ENCODE results near the gene AMBP. TPM values are rescaled to one million over a fixed set of nuclear protein-coding genes. Genes with fewer than 3 reads are reported as not detected.

AMBP gene
- total RNA-seq, 1 donor from 2014 or later, result 110 TPM

GRCh38 chr9:114096041-114096511 is 18.0 kb upstream of the AMBP start:
- no peaks in the 10 kb centered on the region for H3K9me3 Mint-ChIP-seq
- H3K36me3 Mint-ChIP-seq, result no peaks in the 10 kb centered on the region
- no peak overlapping the region for H3K27ac Mint-ChIP-seq
- H3K4me3 Mint-ChIP-seq, result peak overlapping the region; percentile 72
- H3K27me3 Mint-ChIP-seq, result peaks cover 39% of the 10 kb centered on the region
- H3K4me1 Mint-ChIP-seq (ENCODE audit: unreplicated experiment), result peaks cover 17% of the 10 kb centered on the region
- no peak for DNase-seq (ENCODE audit: extremely low spot score, unreplicated experiment)
- TF ChIP-seq CTCF (conservative IDR thresholded peaks at IDR 0.05), result peak; percentile 49

GRCh38 chr9:114094971-114095370 is 16.9 kb upstream of the AMBP start:
- peaks cover 13% of the 10 kb centered on the region for H3K4me1 Mint-ChIP-seq (ENCODE audit: unreplicated experiment)
- no peak for DNase-seq (ENCODE audit: extremely low spot score, unreplicated experiment)
- H3K4me3 Mint-ChIP-seq, result no peak overlapping the region
- TF ChIP-seq CTCF (conservative IDR thresholded peaks at IDR 0.05), result no peak
- no peak overlapping the region for H3K27ac Mint-ChIP-seq
- peaks cover 35% of the 10 kb centered on the region for H3K27me3 Mint-ChIP-seq
- no peaks in the 10 kb centered on the region for H3K36me3 Mint-ChIP-seq
- H3K9me3 Mint-ChIP-seq, result no peaks in the 10 kb centered on the region

- Mint-ChIP-seq H3K4me3 (no peak overlapping the region), H3K27me3 (peaks cover 26% of the 10 kb centered on the region), H3K36me3 (no peaks in the 10 kb centered on the region), H3K9me3 (no peaks in the 10 kb centered on the region), H3K4me1 (ENCODE audit: unreplicated experiment) (peaks cover 9% of the 10 kb centered on the region), H3K27ac (no peak overlapping the region)
- TF ChIP-seq CTCF (conservative IDR thresholded peaks at IDR 0.05), result no peak
- DNase-seq (ENCODE audit: extremely low spot score, unreplicated experiment), result no peak
These were observed 15.8 kb upstream of the AMBP start for GRCh38 chr9:114093761-114094505.

GRCh38 chr9:114093031-114093471 is 15.0 kb upstream of the AMBP start:
- no peaks in the 10 kb centered on the region for H3K9me3 Mint-ChIP-seq
- H3K4me1 Mint-ChIP-seq (ENCODE audit: unreplicated experiment), result peaks cover 9% of the 10 kb centered on the region
- no peak overlapping the region for H3K27ac Mint-ChIP-seq
- H3K36me3 Mint-ChIP-seq, result no peaks in the 10 kb centered on the region
- peaks cover 27% of the 10 kb centered on the region for H3K27me3 Mint-ChIP-seq
- no peak for TF ChIP-seq CTCF (conservative IDR thresholded peaks at IDR 0.05)
- no peak overlapping the region for H3K4me3 Mint-ChIP-seq
- DNase-seq (ENCODE audit: extremely low spot score, unreplicated experiment), result peak; percentile 50

- DNase-seq (ENCODE audit: extremely low spot score, unreplicated experiment), result peak; percentile 59
- no peak for TF ChIP-seq CTCF (conservative IDR thresholded peaks at IDR 0.05)
These were observed 14.2 kb upstream of the AMBP start for GRCh38 chr9:114092336-114092735.

More at GRCh38 chr9:114092336-114092735, 14.2 kb upstream of the AMBP start:
- Mint-ChIP-seq H3K4me1 (ENCODE audit: unreplicated experiment) (peaks cover 5% of the 10 kb centered on the region), H3K9me3 (no peaks in the 10 kb centered on the region), H3K36me3 (no peaks in the 10 kb centered on the region), H3K27ac (no peak overlapping the region), H3K27me3 (peaks cover 23% of the 10 kb centered on the region), H3K4me3 (no peak overlapping the region)
